ENCODE results near the gene TEAD3. TPM values are rescaled to one million over a fixed set of nuclear protein-coding genes. Genes with fewer than 3 reads are reported as not detected.

The TEAD3 gene
- total and polyA plus RNA-seq, 4 donors, result 1.8 to 8.7 (median 6.8) TPM

- Histone ChIP-seq H3K27me3 (ENCODE audit: control insufficient read depth, insufficient read depth, low read length) (peaks cover 11% of the 10 kb centered on the region), H3K4me1 (ENCODE audit: control insufficient read depth, insufficient read depth, low read length) (peaks cover 59% of the 10 kb centered on the region), H3K9me3 (ENCODE audit: control insufficient read depth, insufficient read depth, low read length) (no peaks in the 10 kb centered on the region), H3K36me3 (ENCODE audit: control insufficient read depth, insufficient read depth, low read length) (peaks cover 2% of the 10 kb centered on the region), H3K27ac (ENCODE audit: low read depth, low read length) (no peak overlapping the region), H3K4me3 (ENCODE audit: low read depth, low read length) (no peak overlapping the region)
- WGBS (ENCODE audit: insufficient coverage), result 83% methylated on average over 18 of the region's 28 CpGs
- DNase-seq (ENCODE audit: low read depth in 4 of 6, low spot score in 6 of 6), result no peak
Measured at GRCh38 chr6:35493307-35493983, 3.4 kb downstream of the TEAD3 start.

- WGBS (ENCODE audit: insufficient coverage), result 60% methylated on average over 2 of the region's 7 CpGs
- H3K27ac ChIP-seq (ENCODE audit: low read depth, low read length), result no peak overlapping the region
Measured at GRCh38 chr6:35492974-35493284, 4.0 kb downstream of the TEAD3 start.

GRCh38 chr6:35492258-35492973, 4.5 kb downstream of the TEAD3 start:
- peaks cover under 1% of the 10 kb centered on the region for H3K27me3 ChIP-seq (ENCODE audit: control insufficient read depth, insufficient read depth, low read length)
- no peaks in the 10 kb centered on the region for H3K9me3 ChIP-seq (ENCODE audit: control insufficient read depth, insufficient read depth, low read length)
- DNase-seq (ENCODE audit: low read depth in 4 of 6, low spot score in 6 of 6), result no peak
- 10% methylated on average over 2 of the region's 7 CpGs for WGBS (ENCODE audit: insufficient coverage)
- no peak overlapping the region for H3K4me3 ChIP-seq (ENCODE audit: low read depth, low read length)
- H3K27ac ChIP-seq (ENCODE audit: low read depth, low read length), result no peak overlapping the region
- no peaks in the 10 kb centered on the region for H3K36me3 ChIP-seq (ENCODE audit: control insufficient read depth, insufficient read depth, low read length)
- H3K4me1 ChIP-seq (ENCODE audit: control insufficient read depth, insufficient read depth, low read length), result peaks cover 49% of the 10 kb centered on the region

More at GRCh38 chr6:35492974-35493284, 4.0 kb downstream of the TEAD3 start:
- DNase-seq (ENCODE audit: low read depth in 4 of 6, low spot score in 6 of 6), result no peak
- Histone ChIP-seq H3K9me3 (ENCODE audit: control insufficient read depth, insufficient read depth, low read length) (no peaks in the 10 kb centered on the region), H3K27me3 (ENCODE audit: control insufficient read depth, insufficient read depth, low read length) (peaks cover 6% of the 10 kb centered on the region), H3K4me1 (ENCODE audit: control insufficient read depth, insufficient read depth, low read length) (peaks cover 54% of the 10 kb centered on the region), H3K4me3 (ENCODE audit: low read depth, low read length) (no peak overlapping the region), H3K36me3 (ENCODE audit: control insufficient read depth, insufficient read depth, low read length) (no peaks in the 10 kb centered on the region)

- H3K36me3 ChIP-seq (ENCODE audit: control insufficient read depth, insufficient read depth, low read length), result no peaks in the 10 kb centered on the region
- no peak for DNase-seq (ENCODE audit: low read depth in 4 of 6, low spot score in 6 of 6)
- H3K27ac ChIP-seq (ENCODE audit: low read depth, low read length), result peak overlapping the region; percentile 15
- no peaks in the 10 kb centered on the region for H3K9me3 ChIP-seq (ENCODE audit: control insufficient read depth, insufficient read depth, low read length)
- peaks cover 47% of the 10 kb centered on the region for H3K4me1 ChIP-seq (ENCODE audit: control insufficient read depth, insufficient read depth, low read length)
- H3K27me3 ChIP-seq (ENCODE audit: control insufficient read depth, insufficient read depth, low read length), result peaks cover under 1% of the 10 kb centered on the region
- H3K4me3 ChIP-seq (ENCODE audit: low read depth, low read length), result no peak overlapping the region
- WGBS (ENCODE audit: insufficient coverage), result 48% methylated on average over 3 of the region's 5 CpGs
Measured at GRCh38 chr6:35491558-35492257, 5.2 kb downstream of the TEAD3 start.

- Histone ChIP-seq H3K27ac (ENCODE audit: low read depth, low read length) (peak overlapping the region; percentile 16), H3K27me3 (ENCODE audit: control insufficient read depth, insufficient read depth, low read length) (peaks cover 8% of the 10 kb centered on the region), H3K36me3 (ENCODE audit: control insufficient read depth, insufficient read depth, low read length) (peaks cover 7% of the 10 kb centered on the region), H3K9me3 (ENCODE audit: control insufficient read depth, insufficient read depth, low read length) (no peaks in the 10 kb centered on the region), H3K4me1 (ENCODE audit: control insufficient read depth, insufficient read depth, low read length) (peaks cover 44% of the 10 kb centered on the region), H3K4me3 (ENCODE audit: low read depth, low read length) (no peak overlapping the region)
- 51% methylated on average over 6 of the region's 8 CpGs for WGBS (ENCODE audit: insufficient coverage)
- DNase-seq (ENCODE audit: low read depth in 4 of 6, low spot score in 6 of 6), result no peak
Measured at GRCh38 chr6:35490821-35491557, 5.9 kb downstream of the TEAD3 start.

- Histone ChIP-seq H3K27me3 (ENCODE audit: control insufficient read depth, insufficient read depth, low read length) (peaks cover 11% of the 10 kb centered on the region), H3K9me3 (ENCODE audit: control insufficient read depth, insufficient read depth, low read length) (no peaks in the 10 kb centered on the region), H3K4me3 (ENCODE audit: low read depth, low read length) (no peak overlapping the region), H3K27ac (ENCODE audit: low read depth, low read length) (peak overlapping the region; percentile 40), H3K4me1 (ENCODE audit: control insufficient read depth, insufficient read depth, low read length) (peaks cover 43% of the 10 kb centered on the region), H3K36me3 (ENCODE audit: control insufficient read depth, insufficient read depth, low read length) (peaks cover 15% of the 10 kb centered on the region)
- peak in 2 of 6 donors; percentile 69 to 79 for DNase-seq (ENCODE audit: low read depth in 4 of 6, low spot score in 6 of 6)
- WGBS (ENCODE audit: insufficient coverage), result 13% methylated on average over 16 of the region's 28 CpGs
Measured at GRCh38 chr6:35489995-35490791, 6.7 kb downstream of the TEAD3 start.

GRCh38 chr6:35489066-35489465, 7.8 kb downstream of the TEAD3 start:
- Histone ChIP-seq H3K4me1 (ENCODE audit: control insufficient read depth, insufficient read depth, low read length) (peaks cover 37% of the 10 kb centered on the region), H3K27ac (ENCODE audit: low read depth, low read length) (no peak overlapping the region), H3K9me3 (ENCODE audit: control insufficient read depth, insufficient read depth, low read length) (no peaks in the 10 kb centered on the region), H3K4me3 (ENCODE audit: low read depth, low read length) (no peak overlapping the region), H3K27me3 (ENCODE audit: control insufficient read depth, insufficient read depth, low read length) (peaks cover 11% of the 10 kb centered on the region), H3K36me3 (ENCODE audit: control insufficient read depth, insufficient read depth, low read length) (peaks cover 20% of the 10 kb centered on the region)
- no peak for DNase-seq (ENCODE audit: low read depth in 4 of 6, low spot score in 6 of 6)
- WGBS (ENCODE audit: insufficient coverage), result 86% methylated on average over 1 of the region's 1 CpG

GRCh38 chr6:35488517-35488862, 8.4 kb downstream of the TEAD3 start:
- no peak overlapping the region for H3K27ac ChIP-seq (ENCODE audit: low read depth, low read length)
- no peaks in the 10 kb centered on the region for H3K9me3 ChIP-seq (ENCODE audit: control insufficient read depth, insufficient read depth, low read length)
- WGBS (ENCODE audit: insufficient coverage), result 79% methylated on average over 8 of the region's 9 CpGs
- H3K27me3 ChIP-seq (ENCODE audit: control insufficient read depth, insufficient read depth, low read length), result peaks cover 11% of the 10 kb centered on the region
- no peak for DNase-seq (ENCODE audit: low read depth in 4 of 6, low spot score in 6 of 6)
- peaks cover 20% of the 10 kb centered on the region for H3K36me3 ChIP-seq (ENCODE audit: control insufficient read depth, insufficient read depth, low read length)
- no peak overlapping the region for H3K4me3 ChIP-seq (ENCODE audit: low read depth, low read length)
- peaks cover 37% of the 10 kb centered on the region for H3K4me1 ChIP-seq (ENCODE audit: control insufficient read depth, insufficient read depth, low read length)
